IMR-90 (cell line): ENCODE measurements around the gene ABCC10. TPM values are rescaled to one million over a fixed set of nuclear protein-coding genes. Genes with fewer than 3 reads are reported as not detected.

Source experiments
- ATAC-seq: fragments of 200-7000 bp; cut with Tn5 transposase; 2 replicates; pipeline ENCODE4 v1.9.1; 2020; ENCODE audit warnings: low read depth, mild to moderate bottlenecking, moderate library complexity
- BruUV-seq: library from RNA; stranded (reverse); fragments of 400-500 nt; replicated peaks from 2 replicates; lab custom pipeline; 2021; lab: Mats Ljungman, UMichigan
- CTCF ChIA-PET: fragments of 300-600 bp; formaldehyde crosslinking; extraction: SDS; loops from one replicate; lab custom pipeline; 2021; ENCODE audit warnings: antibody characterized with exemption; lab: Yijun Ruan, JAX
- POLR2A ChIA-PET: fragments of 300-600 bp; sonication (Branson Sonifier 250); formaldehyde crosslinking; loops from one replicate; lab custom pipeline; 2022; ENCODE audit warnings: antibody characterized with exemption; ENCODE audit not compliant: unreplicated experiment; lab: Charles Lee
- DNase-seq: peaks from one replicate; pipeline ENCODE4 v3.0.0; 2013
- H2AFZ ChIP-seq: replicated peaks from 2 replicates; pipeline ENCODE3; 2013; ENCODE audit warnings: low read length, mild to moderate bottlenecking; ENCODE audit not compliant: poor library complexity
- H2AK5ac ChIP-seq: 2 replicates; pipeline ENCODE4 v1.6.1; 2013; ENCODE audit warnings: low read depth, low read length, inconsistent platforms
- H2AK9ac ChIP-seq: replicated peaks from 2 replicates; pipeline ENCODE3; 2013; ENCODE audit warnings: mild to moderate bottlenecking, low read depth, low read length, moderate library complexity; ENCODE audit not compliant: poor library complexity
- H2BK120ac ChIP-seq: 2 replicates; pipeline ENCODE4 v1.6.1; 2013; ENCODE audit warnings: low read depth, low read length, inconsistent platforms
- H2BK15ac ChIP-seq: 3 replicates; pipeline ENCODE4 v1.6.1; 2013; ENCODE audit warnings: low read depth, low read length, inconsistent platforms
- H2BK20ac ChIP-seq: 2 replicates; pipeline ENCODE4 v1.6.1; 2013; ENCODE audit warnings: low read depth, mild to moderate bottlenecking, inconsistent platforms, low read length, moderate library complexity
- H2BK5ac ChIP-seq: 2 replicates; pipeline ENCODE4 v1.6.1; 2013; ENCODE audit warnings: mild to moderate bottlenecking, low read depth, low read length, inconsistent platforms; ENCODE audit not compliant: poor library complexity, severe bottlenecking
- H3K14ac ChIP-seq: replicated peaks from 2 replicates; pipeline ENCODE4 v1.6.1; 2013; ENCODE audit warnings: low read depth, low read length, inconsistent platforms
- H3K18ac ChIP-seq: 2 replicates; pipeline ENCODE4 v1.6.1; 2013; ENCODE audit warnings: low read depth, low read length, control low read depth
- H3K23ac ChIP-seq: 2 replicates; pipeline ENCODE4 v1.6.1; 2013; ENCODE audit warnings: low read depth, low read length, inconsistent platforms
- H3K27ac ChIP-seq: 2 replicates; pipeline ENCODE4 v1.5.1; 2013; ENCODE audit warnings: mild to moderate bottlenecking, control low read depth, low read length; ENCODE audit not compliant: insufficient read depth
- H3K27me3 ChIP-seq: 2 replicates; pipeline ENCODE4 v1.6.1; 2013; ENCODE audit warnings: low read length; ENCODE audit not compliant: control insufficient read depth, insufficient read depth
- H3K36me3 ChIP-seq: 2 replicates; pipeline ENCODE4 v1.6.1; 2013; ENCODE audit warnings: low read length, mixed read lengths; ENCODE audit not compliant: control insufficient read depth, insufficient read depth
- H3K4ac ChIP-seq: 2 replicates; pipeline ENCODE4 v1.6.1; 2013; ENCODE audit warnings: low read depth, low read length, inconsistent platforms
- H3K4me1 ChIP-seq: 2 replicates; pipeline ENCODE4 v1.6.1; 2013; ENCODE audit warnings: low read length, mixed read lengths; ENCODE audit not compliant: control insufficient read depth, insufficient read depth
- H3K4me2 ChIP-seq: 2 replicates; pipeline ENCODE4 v1.6.1; 2013; ENCODE audit warnings: low read depth, mild to moderate bottlenecking, control low read depth, low read length, moderate library complexity
- H3K4me3 ChIP-seq: 2 replicates; pipeline ENCODE4 v1.5.1; 2013; ENCODE audit warnings: low read depth, mild to moderate bottlenecking, control low read depth, low read length, moderate library complexity; ENCODE audit not compliant: insufficient read depth
- H3K56ac ChIP-seq: 2 replicates; pipeline ENCODE4 v1.6.1; 2013; ENCODE audit warnings: low read length, inconsistent platforms; ENCODE audit not compliant: insufficient read depth; ENCODE audit errors: extremely low read depth
- H3K79me1 ChIP-seq, 2 experiments: 2 replicates each; pipeline ENCODE4 v1.6.1; 2013; ENCODE audit warnings: low read length in 2 of 2, inconsistent platforms in 1 of 2, low read depth in 1 of 2
- H3K9ac ChIP-seq: 2 replicates; pipeline ENCODE4 v1.6.1; 2013; ENCODE audit warnings: low read depth, low read length, control low read depth
- H3K9me1 ChIP-seq: 2 replicates; pipeline ENCODE4 v1.6.1; 2013; ENCODE audit warnings: low read length, inconsistent platforms; ENCODE audit not compliant: insufficient read depth
- H3K9me3 ChIP-seq: 2 replicates; pipeline ENCODE4 v1.6.1; 2013; ENCODE audit warnings: low read length; ENCODE audit not compliant: control insufficient read depth, insufficient read depth
- H4K20me1 ChIP-seq: 2 replicates; pipeline ENCODE4 v1.6.1; 2013; ENCODE audit warnings: low read length, inconsistent platforms; ENCODE audit not compliant: insufficient read depth
- H4K5ac ChIP-seq: 2 replicates; pipeline ENCODE4 v1.6.1; 2013; ENCODE audit warnings: mild to moderate bottlenecking, low read depth, low read length, control low read depth
- H4K8ac ChIP-seq, 2 experiments: 2 replicates each; pipeline ENCODE4 v1.6.1; 2013; ENCODE audit warnings: low read depth in 2 of 2, low read length in 2 of 2, control low read depth in 1 of 2, inconsistent platforms in 1 of 2
- H4K91ac ChIP-seq: 2 replicates; pipeline ENCODE4 v1.6.1; 2013; ENCODE audit warnings: low read depth, low read length, inconsistent platforms; ENCODE audit not compliant: insufficient read depth
- CEBPB ChIP-seq: IDR thresholded peaks from 2 replicates; pipeline ENCODE4 v1.6.1; 2012; ENCODE audit warnings: low read depth, low read length, improper control_type of control experiment
- CHD1 ChIP-seq: IDR thresholded peaks from 2 replicates; pipeline ENCODE4 v1.6.1; 2012; ENCODE audit warnings: low read depth, low read length, improper control_type of control experiment
- FOS ChIP-seq: fragments of 150-350 bp; IDR thresholded peaks from 2 replicates; pipeline ENCODE4 v1.6.1; 2016; ENCODE audit warnings: low read depth, low read length
- RCOR1 ChIP-seq: IDR thresholded peaks from 2 replicates; pipeline ENCODE4 v1.6.1; 2012; ENCODE audit warnings: mild to moderate bottlenecking, low read length, improper control_type of control experiment; ENCODE audit not compliant: insufficient replicate concordance
- RFX5 ChIP-seq: IDR thresholded peaks from 2 replicates; pipeline ENCODE4 v1.8.0; 2012; ENCODE audit warnings: low read depth, mild to moderate bottlenecking, low read length, moderate library complexity
- SMC3 ChIP-seq: fragments of 150-350 bp; IDR thresholded peaks from 2 replicates; pipeline ENCODE4 v1.6.1; 2016; ENCODE audit warnings: low read depth, mild to moderate bottlenecking, antibody characterized with exemption, low read length, moderate library complexity
- whole genome bisulfite sequencing, 2 experiments: methylation state at CpG; one replicate each; pipeline versions ENCODE4 v1.1.5 to v1.1.7; 2013; ENCODE audit warnings: missing lambda C conversion rate in 2 of 2; ENCODE audit not compliant: insufficient read length in 1 of 2; ENCODE audit errors: extremely low coverage in 2 of 2; 5-methylcytosine and 5-hydroxymethylcytosine counted together
- dilution Hi-C: fragments of 300-500 bp; cut with HindIII; formaldehyde crosslinking; loops from one replicate; pipeline ENCODE4 v1.14.3; 2018; ENCODE audit warnings: low sequenced_read_pairs; ENCODE audit not compliant: unreplicated experiment
- in situ Hi-C: fragments of 300-500 bp; cut with MboI; formaldehyde crosslinking; loops from 3 replicates; pipeline ENCODE4 v1.14.3; 2019; ENCODE audit warnings: low sequenced_read_pairs, inconsistent platforms, mixed read lengths
- intact Hi-C: fragments of 100-400 bp; cut with micrococcal nuclease; formaldehyde crosslinking; loops from 2 replicates; pipeline ENCODE4 v1.10.0; 2022
- polyA plus RNA-seq, 3 experiments: library from polyadenylated mRNA; depleted of rRNA; stranded (reverse); fragments of >200 nt; gene quantifications; 2 replicates each; pipeline ENCODE4 v1.2.3, GENCODE V29; 2012; ENCODE audit warnings: low replicate concordance in 1 of 3
- total RNA-seq: library from RNA; depleted of rRNA; stranded (reverse); fragments of >200 nt; gene quantifications from 2 replicates; pipeline ENCODE4 v1.2.3, GENCODE V29; 2012

The ABCC10 gene
- total and polyA plus RNA-seq, 2 of the 4 experiments (the other 2 are of a cell fraction) = 7.0 to 26.3 TPM

GRCh38 chr6:43394982-43395381, 32.4 kb upstream of the ABCC10 start:
- ATAC-seq (no peak), DNase-seq (no peak)
- POLR2A ChIA-PET = no interaction called here
- in situ Hi-C loops (no loop called here), dilution Hi-C loops (no loop called here), intact Hi-C loops (no loop called here)
- no peak overlapping the region for H2BK15ac ChIP-seq
- no peaks in the 10 kb centered on the region for H3K9me3 ChIP-seq
- CTCF ChIA-PET = interaction anchor here (1.3 kb wide), 1 partner anchor 8 kb away, joined by 3 read pairs; no protein-coding TSS in a partner anchor
- BruUV-seq = no TSS peak
- H4K5ac ChIP-seq = no peak overlapping the region
- peaks cover 31% of the 10 kb centered on the region for H3K27me3 ChIP-seq
- no peak overlapping the region for H3K56ac ChIP-seq
- H4K8ac ChIP-seq = no peak overlapping the region
- H3K4ac ChIP-seq = no peak overlapping the region
- H3K4me2 ChIP-seq = no peak overlapping the region
- H4K91ac ChIP-seq = no peak overlapping the region
- no peaks in the 10 kb centered on the region for H3K4me1 ChIP-seq
- WGBS, 2 experiments = 100% methylated on average over 3 of the region's 4 CpGs; no CpG with 5 or more reads in 1 of the 2 experiments
- no peak overlapping the region for H2AK9ac ChIP-seq
- H2BK20ac ChIP-seq = no peak overlapping the region
- no peaks in the 10 kb centered on the region for H3K9me1 ChIP-seq
- no peak overlapping the region for H3K4me3 ChIP-seq
- no peak overlapping the region for H3K27ac ChIP-seq
- no peak overlapping the region for H2BK120ac ChIP-seq
- no peaks in the 10 kb centered on the region for H3K79me1 ChIP-seq
- H4K20me1 ChIP-seq = no peaks in the 10 kb centered on the region
- no peak overlapping the region for H3K9ac ChIP-seq
- no peak overlapping the region for H2AK5ac ChIP-seq
- no peak overlapping the region for H3K18ac ChIP-seq
- no peak overlapping the region for H3K23ac ChIP-seq
- no peak overlapping the region for H2AFZ ChIP-seq
- H3K14ac ChIP-seq = no peak overlapping the region
- H2BK5ac ChIP-seq = no peak overlapping the region
- no peaks in the 10 kb centered on the region for H3K36me3 ChIP-seq
- TF ChIP-seq RCOR1 = no peak
- no peak for TF ChIP-seq RFX5
- no peak for TF ChIP-seq CHD1
- no peak for TF ChIP-seq CEBPB
- no peak for TF ChIP-seq FOS
- TF ChIP-seq SMC3 = no peak
